IPS-18a (cell line): ENCODE data around the gene ZNF468.
"Not testable (repeated sequence)": the region's sequence is repeated elsewhere in the genome, so short reads cannot be mapped to it uniquely, and the experiment has no call there.

Experiments
- H3K27ac ChIP-seq: one replicate; pipeline ENCODE4 v1.5.1; 2013; ENCODE audit warnings: low read length
- H3K27me3 ChIP-seq: one replicate; pipeline ENCODE4 v1.6.1; 2013; ENCODE audit warnings: mild to moderate bottlenecking, low read length; ENCODE audit not compliant: control insufficient read depth, insufficient read depth
- H3K36me3 ChIP-seq: one replicate; pipeline ENCODE4 v1.6.1; 2013; ENCODE audit warnings: low read depth, low read length; ENCODE audit not compliant: control insufficient read depth
- H3K4me1 ChIP-seq: one replicate; pipeline ENCODE4 v1.6.1; 2013; ENCODE audit warnings: low read depth, low read length; ENCODE audit not compliant: control insufficient read depth
- H3K4me3 ChIP-seq: one replicate; pipeline ENCODE4 v1.5.1; 2013; ENCODE audit warnings: low read length
- H3K9ac ChIP-seq: one replicate; pipeline ENCODE4 v1.6.1; 2013; ENCODE audit warnings: mild to moderate bottlenecking, low read length, moderate library complexity
- H3K9me3 ChIP-seq: one replicate; pipeline ENCODE4 v1.6.1; 2013; ENCODE audit warnings: low read depth, low read length; ENCODE audit not compliant: control insufficient read depth

ZNF468 gene

GRCh38 chr19:52821204-52821960, 36.0 kb downstream of the ZNF468 start, which contains the start of gene ZNF28:
Gene ZNF28 (minus strand): TSS chr19:52821633. CDS start chr19:52817958, 3,675 bp downstream.
- H3K9me3 ChIP-seq, H3K36me3 ChIP-seq, H3K27me3 ChIP-seq, H3K27ac ChIP-seq, H3K4me1 ChIP-seq: not testable (repeated sequence)
- H3K9ac ChIP-seq = peak within 1 kb of the TSS; percentile 39
- H3K4me3 ChIP-seq = peak within 1 kb of the TSS; percentile 74

GRCh38 chr19:52820472-52821203, 36.8 kb downstream of the ZNF468 start:
- not testable (repeated sequence) for H3K9me3 ChIP-seq, H3K27me3 ChIP-seq, H3K27ac ChIP-seq, H3K4me1 ChIP-seq, H3K36me3 ChIP-seq, H3K9ac ChIP-seq
- peak overlapping the region; percentile 74 for H3K4me3 ChIP-seq

GRCh38 chr19:52809801-52810200, 47.6 kb downstream of the ZNF468 start:
- Histone ChIP-seq H3K9me3 (no peaks in the 10 kb centered on the region), H3K4me1 (no peaks in the 10 kb centered on the region), H3K36me3 (no peaks in the 10 kb centered on the region), H3K4me3 (no peak overlapping the region), H3K27me3 (no peaks in the 10 kb centered on the region), H3K27ac (no peak overlapping the region), H3K9ac (no peak overlapping the region)

- not testable (repeated sequence) for H3K4me1 ChIP-seq, H3K9ac ChIP-seq, H3K27ac ChIP-seq, H3K4me3 ChIP-seq, H3K27me3 ChIP-seq
- Histone ChIP-seq H3K9me3 (peaks cover 58% of the 10 kb centered on the region), H3K36me3 (peaks cover 28% of the 10 kb centered on the region)
Measured at GRCh38 chr19:52799950-52800640, 57.3 kb downstream of the ZNF468 start.

- Histone ChIP-seq H3K4me3 (no peak overlapping the region), H3K27me3 (peaks cover 27% of the 10 kb centered on the region), H3K27ac (no peak overlapping the region), H3K4me1 (no peaks in the 10 kb centered on the region), H3K36me3 (no peaks in the 10 kb centered on the region), H3K9ac (no peak overlapping the region), H3K9me3 (no peaks in the 10 kb centered on the region)
Measured at GRCh38 chr19:52789440-52789839, 68.0 kb downstream of the ZNF468 start.
